ENCODE data around the gene YWHAB.
"Not testable (repeated sequence)": the region's sequence is repeated elsewhere in the genome, so short reads cannot be mapped to it uniquely, and the experiment has no call there.

YWHAB gene

DNA sequence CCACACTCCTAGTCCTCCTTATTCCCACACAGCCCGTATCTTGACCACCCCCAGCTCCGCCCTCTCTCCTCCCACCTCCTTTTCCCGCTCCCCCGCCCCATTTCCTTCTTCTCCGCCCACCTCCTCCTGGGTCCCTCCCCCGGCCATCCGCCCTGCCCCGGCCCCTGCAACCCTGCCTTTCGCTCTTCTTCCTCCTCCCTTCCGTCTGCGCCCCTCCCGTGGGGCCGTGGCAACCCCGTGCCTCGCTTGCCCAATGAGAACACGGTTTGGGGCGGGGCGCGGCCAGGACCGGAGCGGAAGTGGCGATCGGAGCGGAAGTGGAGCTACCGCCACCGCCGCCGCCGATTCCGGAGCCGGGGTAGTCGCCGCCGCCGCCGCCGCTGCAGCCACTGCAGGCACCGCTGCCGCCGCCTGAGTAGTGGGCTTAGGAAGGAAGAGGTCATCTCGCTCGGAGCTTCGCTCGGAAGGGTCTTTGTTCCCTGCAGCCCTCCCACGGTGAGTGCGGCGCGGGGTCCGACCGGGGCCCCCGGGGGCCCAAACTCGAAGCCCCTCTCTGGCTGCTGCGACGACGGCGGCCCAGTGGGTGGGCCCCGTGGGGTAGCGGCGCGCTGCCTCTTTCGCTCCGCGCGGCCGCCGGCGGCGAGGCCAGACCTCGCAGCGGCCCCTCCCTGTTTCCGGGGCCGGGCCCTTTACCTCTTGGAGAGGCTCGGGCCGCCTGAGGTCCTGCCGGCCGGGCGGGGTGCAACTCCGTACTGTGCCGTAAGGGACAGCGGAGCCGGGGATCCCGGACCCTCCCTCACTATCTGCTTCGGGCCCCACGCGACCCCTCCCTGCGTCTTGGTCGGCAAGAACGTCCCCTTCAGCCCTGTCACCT is at the start of gene YWHAB:
TSS of gene YWHAB (plus strand) at position 314 of the 874 bp plus-strand sequence. CDS start 15,829 bp downstream, outside the sequence.
- DNase-seq (ENCODE audit: low read depth) = peak; percentile 94

DNA sequence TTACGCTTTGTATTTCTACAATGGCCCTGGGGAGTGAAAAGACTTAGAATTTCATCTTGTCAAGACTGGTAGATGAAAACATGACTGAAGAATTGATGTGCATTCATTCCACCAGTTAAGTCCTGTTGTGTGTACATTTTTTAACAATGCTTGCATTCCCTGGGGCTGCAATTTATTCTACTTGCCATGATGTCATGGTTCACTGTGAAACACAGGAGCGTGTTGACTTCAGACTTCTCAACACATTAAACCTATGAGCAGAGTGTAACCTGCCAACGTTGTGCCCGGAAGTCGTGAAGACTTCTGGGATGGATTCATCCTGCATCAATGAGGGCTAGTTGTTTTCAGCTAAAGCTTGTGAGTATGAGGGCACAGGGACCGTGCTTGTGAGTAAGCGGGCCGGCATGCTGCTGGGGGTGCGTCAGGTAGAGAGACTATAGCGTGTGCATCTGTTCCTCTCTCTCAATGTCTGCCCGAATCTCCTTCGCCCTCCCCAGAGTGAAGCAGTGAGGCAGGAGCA is 48.8 kb upstream of the YWHAB start:
- DNase-seq (ENCODE audit: low read depth) = no peak

DNA sequence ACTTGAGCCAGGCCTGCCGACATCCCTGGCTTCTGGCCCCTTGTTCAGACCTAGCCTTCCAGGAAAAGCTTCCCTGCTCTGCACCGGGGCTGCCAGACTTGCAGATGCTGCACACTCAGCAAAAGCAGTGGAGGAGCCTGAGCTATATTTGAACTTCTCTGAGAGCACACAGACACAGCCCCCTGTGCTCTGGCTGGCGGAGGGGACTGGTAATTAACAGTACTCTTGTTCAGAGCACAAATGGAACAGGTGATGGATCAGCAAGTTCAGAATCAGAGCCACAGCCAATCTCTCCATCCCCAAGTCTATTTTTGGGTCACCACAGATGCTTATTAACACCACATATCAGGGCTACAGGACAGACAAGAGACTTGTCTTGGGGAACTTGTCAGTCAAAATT is 47.6 kb upstream of the YWHAB start:
- DNase-seq (ENCODE audit: low read depth) = no peak

DNA sequence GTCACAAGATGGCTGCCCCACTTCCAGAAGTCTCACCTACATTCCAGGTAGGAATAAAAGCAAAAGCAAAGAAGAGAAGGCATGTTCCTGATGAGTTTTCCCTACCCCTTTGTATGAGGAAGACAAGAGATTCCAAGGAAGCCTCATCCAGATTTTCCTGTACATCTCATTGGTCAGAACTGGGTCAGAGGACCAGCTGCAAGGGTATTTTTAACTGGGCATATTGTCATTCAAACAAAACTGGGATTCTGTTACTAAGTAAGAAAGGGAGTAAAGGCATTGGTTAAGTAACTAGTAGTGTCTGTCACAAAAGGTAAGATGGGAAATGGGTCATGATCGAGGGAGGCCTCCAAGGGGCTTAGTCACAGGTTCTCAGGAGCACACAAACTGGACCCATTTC is 47.0 kb upstream of the YWHAB start:
- no peak for DNase-seq (ENCODE audit: low read depth)

DNA sequence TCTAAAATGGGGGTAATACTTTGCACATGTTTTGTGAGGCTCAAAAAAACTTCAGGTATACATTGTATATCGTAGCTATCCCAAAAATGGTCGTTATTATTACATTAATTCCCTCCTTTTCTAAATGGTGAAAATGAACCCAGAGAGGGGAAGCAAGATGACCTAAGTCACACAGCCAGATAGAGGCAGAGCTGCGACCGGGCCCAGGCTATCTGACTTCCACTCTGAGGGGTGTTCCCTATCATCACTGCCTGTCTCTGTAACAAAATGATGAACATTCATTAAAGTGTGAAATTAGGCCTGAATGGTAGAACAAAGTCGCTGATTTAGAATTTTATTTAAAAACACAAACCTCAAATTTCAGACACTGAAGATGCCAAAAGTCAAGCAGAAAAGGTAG is 46.0 kb upstream of the YWHAB start:
- no peak for DNase-seq (ENCODE audit: low read depth)

DNA sequence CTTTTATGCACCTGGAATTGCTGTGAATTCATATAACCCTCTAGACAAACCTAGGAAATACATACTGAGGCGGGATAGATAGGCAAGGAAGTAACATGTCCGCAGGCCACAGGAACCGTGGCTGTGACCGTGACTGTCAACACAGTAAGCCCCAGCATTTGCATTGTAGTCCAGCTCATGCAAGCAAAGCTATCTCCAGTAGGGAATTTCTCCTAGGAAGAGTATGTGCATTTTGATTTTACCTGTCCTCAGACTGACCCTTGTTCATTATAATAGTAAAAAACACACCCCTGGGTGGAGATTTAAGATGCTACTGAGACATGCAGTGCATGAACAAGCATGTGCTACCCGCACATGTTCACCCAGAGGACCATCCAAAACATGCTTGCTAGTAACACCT is 44.7 kb upstream of the YWHAB start:
- no peak for DNase-seq (ENCODE audit: low read depth)

DNA sequence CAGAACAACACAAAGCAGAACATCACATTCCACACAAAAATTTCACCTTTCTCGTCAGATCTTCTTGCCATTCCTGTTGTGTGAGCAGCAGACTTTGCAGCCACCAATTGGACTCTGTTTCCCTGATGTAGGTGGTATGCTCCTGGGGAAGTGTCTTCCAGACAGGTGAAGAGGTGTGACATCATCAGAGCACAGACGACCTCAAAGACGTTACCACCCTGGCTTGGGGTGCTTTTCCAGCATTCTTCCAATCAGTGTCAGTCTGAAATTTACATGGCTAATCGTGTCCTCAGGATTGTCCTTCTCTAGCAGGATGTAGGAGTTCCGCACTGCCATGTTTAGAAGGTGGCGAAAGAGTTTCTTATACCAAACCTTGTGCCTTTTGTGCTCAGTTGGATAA is 43.5 kb upstream of the YWHAB start:
- no peak for DNase-seq (ENCODE audit: low read depth)

DNA sequence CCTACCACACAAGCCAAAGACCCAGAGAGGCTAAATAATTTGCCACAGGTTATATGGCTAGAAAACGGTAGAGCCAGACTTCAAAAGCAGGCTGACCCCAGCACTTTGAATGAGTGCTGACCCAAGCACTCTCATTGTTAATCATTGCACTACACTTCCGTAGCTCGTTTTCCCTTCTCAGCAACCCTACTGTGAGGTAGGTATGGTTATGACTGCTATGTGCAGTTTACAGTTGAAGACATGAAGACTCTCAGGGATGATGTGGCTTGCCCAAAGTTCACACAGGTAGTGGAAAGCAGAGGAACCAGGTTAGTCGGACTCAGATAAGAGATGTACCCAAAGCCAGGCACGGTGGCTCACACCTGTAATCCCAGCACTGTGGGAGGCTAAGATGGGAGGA is 41.6 kb upstream of the YWHAB start:
- no peak for DNase-seq (ENCODE audit: low read depth)

DNA sequence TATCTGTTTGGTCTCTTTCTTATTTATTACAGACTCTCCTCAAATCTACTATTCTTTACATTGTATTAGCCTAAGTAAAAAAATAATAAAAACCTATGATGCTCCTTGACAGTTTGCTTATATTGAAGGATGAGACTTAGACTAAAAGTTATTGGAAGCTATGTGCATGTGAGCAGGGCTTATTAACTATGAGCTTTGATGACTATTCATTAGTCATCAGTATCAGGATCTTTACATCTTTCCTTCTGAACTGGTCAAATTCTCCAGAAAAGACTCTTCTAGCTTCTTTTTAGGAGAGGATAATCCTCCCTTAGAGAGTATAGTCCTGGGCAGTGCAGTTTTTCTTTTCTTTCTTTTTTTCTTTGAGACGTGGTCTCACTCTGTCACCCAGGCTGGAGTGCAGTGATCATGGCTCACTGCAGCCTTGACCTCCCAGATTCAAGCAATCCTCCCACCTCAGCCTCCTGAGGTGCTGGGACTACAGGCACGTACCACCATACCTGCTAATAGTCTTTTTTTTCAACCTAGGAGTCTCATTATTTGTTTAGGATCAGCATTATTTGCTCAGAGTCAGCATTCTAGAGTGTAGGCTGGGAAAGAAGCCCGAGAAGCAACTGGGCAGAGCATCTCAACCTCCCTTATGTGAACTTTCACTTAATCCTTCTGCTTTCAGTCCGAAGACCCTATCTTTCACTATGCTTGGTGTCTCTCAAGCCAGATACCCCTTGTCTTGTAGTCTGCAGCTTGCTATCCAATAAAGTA is 37.1 kb upstream of the YWHAB start:
- no peak for DNase-seq (ENCODE audit: low read depth)

DNA sequence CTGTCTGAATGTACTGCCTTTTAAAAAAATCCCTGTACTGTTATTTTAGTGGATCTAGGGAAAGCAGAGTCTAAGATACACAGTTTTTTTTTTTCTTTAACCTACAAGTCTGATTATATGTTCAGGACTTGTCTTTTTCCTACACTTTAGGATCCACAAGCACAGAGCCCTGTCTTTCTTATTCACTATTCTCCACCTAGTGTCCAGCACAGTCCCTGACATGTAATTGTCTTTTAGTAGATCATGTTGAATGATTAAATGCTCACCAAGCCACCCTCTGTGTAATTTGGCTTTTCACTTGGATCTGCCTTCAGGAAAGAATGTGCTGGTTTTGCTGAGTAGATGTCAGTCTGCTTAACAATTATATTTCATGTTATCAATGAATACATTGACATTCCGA is 35.8 kb upstream of the YWHAB start:
- no peak for DNase-seq (ENCODE audit: low read depth)

DNA sequence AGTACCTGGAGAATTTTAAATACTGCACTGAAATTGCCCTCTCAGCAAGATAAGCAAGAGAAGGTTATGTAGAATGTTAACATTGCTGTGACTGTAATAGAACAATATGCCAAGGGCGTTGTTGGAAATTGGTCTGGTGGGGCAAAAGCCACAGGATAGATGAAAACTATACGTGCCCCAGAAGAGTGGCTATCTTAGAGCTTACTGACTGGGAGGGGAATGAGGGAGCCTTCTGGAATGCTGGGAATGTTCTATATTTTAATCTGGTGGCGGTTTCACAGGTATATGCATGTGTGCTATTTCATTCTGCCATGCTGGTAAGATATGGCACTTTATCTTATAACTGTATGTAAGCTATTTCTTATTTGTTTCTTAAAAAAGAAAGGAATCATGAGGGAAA is 35.2 kb upstream of the YWHAB start:
- DNase-seq (ENCODE audit: low read depth) = no peak

DNA sequence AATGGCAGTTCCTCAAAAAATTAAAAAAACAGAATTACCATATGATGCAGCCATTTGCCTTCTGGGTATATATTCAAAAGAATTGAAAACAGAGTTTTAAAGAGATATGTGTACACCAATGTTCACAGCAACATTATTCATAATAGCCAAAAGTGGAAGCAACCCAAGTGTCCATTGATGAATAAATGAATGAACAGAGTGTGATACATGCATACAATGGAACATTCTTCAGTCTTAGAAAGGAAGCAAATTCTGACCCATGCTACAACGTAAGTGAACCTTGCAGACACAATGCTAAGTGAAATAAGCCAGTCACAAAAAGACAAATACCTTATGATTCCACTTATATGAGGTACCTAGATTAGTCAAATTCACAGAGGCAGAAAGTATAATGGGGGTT is 34.7 kb upstream of the YWHAB start:
- no peak for DNase-seq (ENCODE audit: low read depth)

DNA sequence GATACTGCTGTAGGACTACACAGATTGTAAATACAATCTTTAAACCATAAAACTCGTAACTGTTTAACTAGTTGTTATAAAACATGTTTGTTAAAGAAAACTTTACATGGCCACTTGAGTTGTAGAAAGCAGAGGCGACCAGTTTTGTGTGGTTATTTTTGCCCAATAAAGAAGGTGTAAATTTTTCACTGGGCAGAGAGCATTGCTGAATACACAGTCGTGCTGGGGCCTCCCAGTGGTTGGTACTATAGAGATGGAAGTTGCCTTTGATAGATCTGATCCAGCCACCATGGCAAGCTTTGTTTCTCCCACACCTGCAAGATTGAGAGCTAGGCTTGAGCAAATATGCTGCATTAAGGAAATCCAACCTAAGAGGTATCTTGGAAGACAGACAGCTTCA is 34.0 kb upstream of the YWHAB start:
- no peak for DNase-seq (ENCODE audit: low read depth)

DNA sequence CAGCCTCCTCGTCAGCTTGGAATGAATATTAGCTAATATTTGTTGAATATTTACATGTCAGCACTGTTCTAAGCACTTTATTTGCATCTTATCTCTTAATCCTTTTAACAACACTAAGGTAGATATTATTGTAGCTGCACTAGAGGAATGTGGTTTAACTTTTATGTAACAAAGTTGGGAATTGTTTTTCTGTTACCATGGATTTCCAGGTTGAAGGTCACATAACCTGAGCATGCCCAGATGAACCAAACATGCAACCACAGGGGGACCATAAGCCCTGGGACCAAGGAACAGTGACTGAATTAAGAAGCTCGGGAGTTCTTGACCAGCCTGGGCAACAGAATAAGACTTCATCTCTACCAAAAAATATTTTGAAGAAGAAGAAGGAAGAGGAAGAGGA is 29.1 kb upstream of the YWHAB start:
- no peak for DNase-seq (ENCODE audit: low read depth)

DNA sequence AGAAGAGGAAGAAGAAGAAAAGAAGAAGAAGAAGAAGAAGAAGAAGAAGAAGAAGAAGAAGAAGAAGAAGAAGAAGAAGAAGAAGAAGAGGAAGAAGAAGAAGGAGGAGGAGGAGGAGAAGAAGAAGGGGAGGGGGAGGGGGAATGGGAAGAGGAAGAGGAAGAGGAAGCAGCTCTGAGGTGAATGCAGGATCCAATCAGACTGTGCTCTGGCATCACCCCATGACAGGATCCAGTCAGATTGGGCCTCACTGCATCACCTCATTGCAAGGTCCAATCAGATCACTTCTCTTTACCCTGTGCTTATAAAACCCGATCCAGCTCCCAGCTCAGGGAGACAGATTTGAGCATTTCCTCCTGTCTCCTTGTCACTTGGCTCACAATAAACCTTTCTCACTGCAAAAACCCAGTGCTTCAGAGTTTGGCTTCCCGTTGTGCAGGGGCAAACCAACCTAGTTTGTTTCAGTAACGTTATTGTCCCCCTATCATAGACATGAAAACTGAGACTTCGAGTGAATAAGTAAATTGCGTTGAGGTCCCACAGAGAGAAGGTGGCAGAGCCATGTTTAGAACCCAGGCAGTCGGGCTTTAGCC is 28.6 kb upstream of the YWHAB start:
- no peak for DNase-seq (ENCODE audit: low read depth)

DNA sequence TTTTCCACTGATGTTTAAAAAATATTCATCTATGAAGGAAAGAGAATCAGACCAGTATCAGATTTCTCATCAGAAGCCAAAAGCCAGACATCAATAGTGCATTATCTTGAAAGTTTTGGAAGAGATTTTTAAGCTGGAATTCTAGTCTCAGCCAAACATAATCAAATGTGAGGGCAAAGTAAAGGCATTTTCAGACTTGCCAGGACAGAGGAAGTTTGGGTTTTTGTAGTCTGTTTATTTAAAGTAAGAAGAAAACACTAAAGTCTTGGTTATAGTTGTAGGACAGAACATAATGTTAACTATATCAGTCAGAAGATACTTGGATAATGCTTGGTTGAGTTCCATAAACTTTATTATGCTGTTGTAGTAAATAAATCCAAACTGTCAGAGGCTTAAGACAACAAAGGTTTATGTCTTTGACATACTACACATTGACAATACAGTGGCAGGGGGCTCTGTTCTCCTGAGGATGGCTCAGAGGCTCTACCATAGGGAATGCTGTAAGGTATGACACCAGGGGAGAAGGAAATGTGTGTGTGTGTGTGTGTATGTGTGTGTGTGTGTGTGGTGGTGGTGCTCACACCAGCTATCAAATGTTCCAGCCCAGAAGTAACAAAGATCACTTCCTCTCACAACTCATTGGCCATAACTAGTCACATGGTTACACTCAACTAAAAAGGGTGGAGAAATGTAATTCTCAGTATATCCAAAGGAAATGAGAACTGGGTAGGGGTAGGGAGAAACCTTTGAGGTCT is 26.7 kb upstream of the YWHAB start:
- DNase-seq (ENCODE audit: low read depth) = no peak

DNA sequence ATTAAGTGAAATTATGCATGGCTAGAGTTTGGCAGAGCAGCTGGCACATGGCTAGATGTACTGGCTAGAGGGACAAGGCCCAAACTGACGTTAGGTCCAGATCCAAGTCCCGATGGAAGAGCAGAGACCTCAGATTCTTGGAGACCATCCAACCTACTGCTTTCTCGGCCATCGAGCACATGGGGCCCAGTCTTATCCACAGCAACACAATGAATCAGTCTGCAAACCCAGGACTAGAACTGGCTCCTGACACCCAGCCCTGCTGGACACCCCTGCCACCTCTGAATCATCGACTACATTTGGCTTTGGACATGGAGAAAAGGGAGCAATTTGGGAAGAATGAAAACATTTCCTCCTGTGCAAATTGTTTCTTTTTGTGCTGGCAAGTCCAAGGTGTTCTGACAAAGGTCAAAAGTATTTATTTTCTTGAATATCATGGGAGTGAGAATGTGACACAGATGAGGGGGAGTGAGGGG is 23.9 kb upstream of the YWHAB start:
- DNase-seq (ENCODE audit: low read depth) = peak; percentile 41

DNA sequence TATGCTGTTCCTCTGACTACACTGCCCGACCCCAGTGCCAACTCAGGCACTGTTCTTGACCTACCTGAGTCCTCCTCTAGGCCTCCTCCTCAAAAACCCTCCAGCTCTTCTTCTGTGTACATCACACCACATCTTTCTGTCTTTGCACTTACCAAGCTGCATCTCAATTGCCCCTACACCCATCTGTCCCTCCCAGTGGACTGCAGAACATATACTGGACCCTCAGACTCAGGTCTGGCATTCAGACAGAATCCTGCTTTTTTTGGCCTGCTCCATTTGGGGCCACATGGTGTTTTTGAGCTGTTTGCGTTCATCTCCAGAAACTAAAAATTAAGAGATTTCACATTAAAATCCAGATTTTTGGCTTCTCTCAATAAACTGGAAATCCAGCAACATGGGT is 23.2 kb upstream of the YWHAB start:
- no peak for DNase-seq (ENCODE audit: low read depth)

DNA sequence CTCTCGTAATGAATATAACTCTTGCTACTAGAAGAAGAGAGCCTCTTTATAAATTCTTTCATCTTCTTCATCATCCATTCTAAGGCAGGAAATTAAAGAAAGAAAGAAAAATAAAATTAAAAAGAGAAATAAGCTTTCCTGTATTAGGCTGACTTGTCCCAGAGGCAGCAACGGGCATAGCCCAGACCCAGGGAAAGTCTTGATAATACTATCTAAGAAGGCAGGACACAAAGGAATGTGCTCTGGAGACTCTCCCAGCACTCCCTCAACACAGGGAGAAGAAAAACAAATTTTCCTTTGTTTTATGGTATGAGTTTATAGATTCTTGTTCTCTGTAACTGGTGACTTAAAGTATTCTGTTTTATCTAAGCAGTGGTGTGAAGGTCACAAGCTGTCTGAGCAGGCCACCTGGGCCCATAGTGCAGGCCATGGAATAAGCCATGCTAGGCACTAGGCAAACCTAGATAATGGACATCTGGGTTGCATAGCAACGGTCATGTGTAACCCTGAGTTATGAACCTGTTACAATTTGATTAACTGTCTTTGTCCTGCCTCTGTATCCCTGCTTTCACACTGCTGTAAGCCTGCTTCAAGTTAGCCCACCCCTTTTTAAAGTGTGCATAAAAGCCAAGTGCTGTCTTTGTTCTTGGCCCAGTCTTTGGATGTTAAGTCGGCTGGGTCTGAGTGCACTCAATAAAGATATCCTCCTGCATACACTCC is 22.0 kb upstream of the YWHAB start:
- DNase-seq (ENCODE audit: low read depth) = not testable (repeated sequence)

DNA sequence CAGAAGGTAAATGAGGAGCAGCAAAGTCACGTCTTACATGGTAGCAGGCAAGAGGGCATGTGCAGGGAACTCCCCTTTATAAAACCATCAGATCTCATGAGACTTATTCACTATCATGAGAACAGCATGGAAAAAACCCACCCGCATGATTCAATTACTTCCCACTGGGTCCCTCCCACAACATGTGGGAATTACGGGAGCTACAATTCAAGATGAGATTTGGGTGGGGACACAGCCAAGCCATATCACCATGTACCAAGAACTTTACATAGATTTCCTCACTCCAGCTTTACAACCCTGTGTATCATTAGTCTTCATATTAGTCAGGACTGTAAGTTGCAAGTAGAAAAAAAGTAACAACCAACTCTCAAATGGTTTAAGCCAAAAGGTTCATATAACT is 21.0 kb upstream of the YWHAB start:
- not testable (repeated sequence) for DNase-seq (ENCODE audit: low read depth)

DNA sequence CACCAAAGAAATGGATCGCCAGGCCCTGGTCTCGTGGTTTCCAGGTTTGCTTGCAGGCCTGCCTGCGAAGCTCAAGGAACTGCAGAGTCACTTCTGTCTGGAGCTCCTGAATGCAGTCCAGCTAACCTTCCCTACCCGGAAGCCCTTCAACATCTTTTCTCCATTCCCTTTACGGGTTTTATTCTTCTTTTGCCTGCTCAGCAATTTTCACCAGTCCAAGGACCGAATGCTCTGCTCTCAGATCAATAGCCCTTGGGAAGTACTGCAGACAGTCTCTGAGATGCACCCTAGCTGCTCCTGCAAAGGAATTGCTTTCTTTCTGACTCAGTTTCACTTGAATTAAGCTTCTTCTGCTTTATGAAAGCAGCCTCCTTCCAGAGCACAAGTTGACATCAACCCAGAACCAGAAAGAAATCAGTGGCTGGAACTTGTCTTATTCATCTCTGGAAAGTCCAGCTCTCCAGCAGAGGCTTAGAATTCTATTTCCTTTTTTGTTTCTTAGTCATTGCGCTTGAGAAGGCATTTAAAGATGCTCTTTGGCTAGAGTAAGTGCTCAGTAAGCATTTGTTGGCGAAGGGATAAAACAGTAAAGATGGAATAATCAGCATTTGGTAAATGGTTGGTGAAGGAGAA is 18.7 kb upstream of the YWHAB start:
- DNase-seq (ENCODE audit: low read depth) = no peak

All from fibroblast of the conjunctiva (primary cell).